Kidney (tissue), 14 donors: Measurements from ENCODE around the gene MRPS23. TPM values are rescaled to one million over a fixed set of nuclear protein-coding genes. Genes with fewer than 3 reads are reported as not detected.

Experiments
- DNase-seq, 5 donors: peaks; one replicate each; pipeline ENCODE4 v3.0.0-alpha.2; 2013 to 2020
- FAIRE-seq: peaks from 2 replicates; lab custom pipeline; 2012; peaks lifted over from hg19 to GRCh38; lab: Jason Lieb, UNC
- H3K27ac ChIP-seq, 2 donors: one replicate each; pipeline ENCODE4 v1.7.0; 2013; ENCODE audit warnings: low read depth in 2 of 2, low read length in 2 of 2, inconsistent platforms in 1 of 2
- H3K27me3 ChIP-seq: one replicate; pipeline ENCODE4 v1.7.1; 2013; ENCODE audit warnings: low read length, inconsistent platforms; ENCODE audit not compliant: control insufficient read depth, insufficient read depth
- H3K36me3 ChIP-seq, 3 donors: one replicate each; pipeline versions ENCODE4 v1.7.0 to v1.7.1; 2013; ENCODE audit warnings: low read length in 3 of 3, control low read depth in 1 of 3, inconsistent platforms in 1 of 3; ENCODE audit not compliant: insufficient read depth in 3 of 3, control insufficient read depth in 2 of 3
- H3K4me1 ChIP-seq, 3 donors: one replicate each; pipeline versions ENCODE4 v1.7.0 to v1.7.1; 2013; ENCODE audit warnings: low read length in 3 of 3, inconsistent platforms in 1 of 3, low read depth in 1 of 3; ENCODE audit not compliant: control insufficient read depth in 2 of 3, insufficient read depth in 2 of 3
- H3K4me3 ChIP-seq, 3 donors: one replicate each; pipeline versions ENCODE4 v1.7.0 to v1.8.1; 2013; ENCODE audit warnings: low read length in 3 of 3, control low read depth in 1 of 3, inconsistent platforms in 1 of 3
- H3K9ac ChIP-seq, 3 donors: one replicate each; pipeline versions ENCODE4 v1.7.0 to v1.7.1; 2013; ENCODE audit warnings: low read length in 3 of 3, control low read depth in 1 of 3, inconsistent platforms in 1 of 3
- H3K9me3 ChIP-seq, 3 donors: one replicate each; pipeline versions ENCODE4 v1.7.0 to v1.7.1; 2013; ENCODE audit warnings: low read length in 3 of 3, control low read depth in 1 of 3, inconsistent platforms in 1 of 3; ENCODE audit not compliant: control insufficient read depth in 2 of 3, insufficient read depth in 1 of 3
- intact Hi-C: fragments of 100-400 bp; cut with DNase I; formaldehyde crosslinking; loops from one replicate; pipeline ENCODE4 v1.11.1; 2022
- polyA plus RNA-seq: library from polyadenylated mRNA; stranded (reverse); fragments of 350-450 nt; fragmentation: Illumina TruSeq; extraction: RNeasy Lipid Tissue Mini Kit (QIAGEN cat#74804); gene quantifications from one replicate; pipeline ENCODE4 v1.2.3, GENCODE V29; 2014; ENCODE audit warnings: low read depth, low replicate concordance; ENCODE audit not compliant: insufficient read depth
- total RNA-seq: library from RNA; stranded (reverse); fragmentation: NEBNext Ultra II Directional; extraction: Animal tissue kit (Norgen Biotek cat#: 25700); gene quantifications from one replicate; pipeline ENCODE4 v1.2.1, GENCODE V29; 2021
- TF ChIP-seq, protein P1 (sequence below): IDR thresholded peaks from 3 replicates; pipeline ENCODE4 v1.5.1; 2012; ENCODE audit warnings: mild to moderate bottlenecking, moderate library complexity, borderline replicate concordance; ENCODE audit not compliant: insufficient read depth; ENCODE audit errors: extremely low read depth
- donor health status: control.
- donor health status: control.
- donor health status: control.
- donor health status: control.
- donor health status: control.
- donor health status: DM: yes; HTN: yes; CAD: no.
- donor health status: Normal renal cell carcinoma (clear cell type).

MRPS23 gene
- total and polyA plus RNA-seq, 2 donors from 2014 or later: 40.2 to 75.3 TPM

DNA sequence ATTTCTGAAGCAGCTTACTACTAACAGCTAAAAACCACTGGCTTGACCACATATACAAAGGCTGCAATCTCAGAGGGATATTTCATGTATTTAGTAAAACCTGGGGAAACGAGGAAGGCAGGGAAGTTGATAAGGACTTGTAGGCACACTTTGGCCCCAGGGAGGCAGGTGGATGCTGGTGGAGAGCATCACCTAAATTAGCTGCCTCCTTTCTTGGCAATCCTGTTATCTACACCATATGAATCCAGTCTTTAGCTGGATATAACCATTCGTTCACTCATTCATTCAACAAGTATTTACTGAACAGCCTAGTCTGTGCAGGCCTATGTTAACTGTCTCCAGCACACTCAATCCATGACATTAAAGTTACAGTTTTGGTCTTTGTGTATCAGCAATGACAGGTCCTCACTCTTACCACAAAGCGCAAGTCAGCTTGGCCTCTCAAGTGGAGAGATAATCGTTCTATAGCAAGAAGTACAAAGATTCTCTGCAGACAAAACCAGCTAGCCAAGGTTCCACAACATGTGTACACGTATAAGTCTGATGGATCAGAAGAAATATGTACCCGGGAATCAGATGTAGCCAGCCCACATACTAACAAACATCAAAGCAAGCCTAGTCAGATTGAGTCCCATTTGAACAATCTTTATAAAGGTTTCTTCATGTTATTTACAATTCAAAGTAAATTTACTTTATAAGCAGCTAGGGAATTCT lies 10.8 kb downstream of the MRPS23 start:
- Histone ChIP-seq H3K36me3 (peaks cover 6 to 18% (median 16%) of the 10 kb centered on the region in 3 donors), H3K4me1 (peaks cover 4 to 14% (median 12%) of the 10 kb centered on the region in 3 donors), H3K27ac (no peak overlapping the region), H3K4me3 (no peak overlapping the region), H3K27me3 (no peaks in the 10 kb centered on the region), H3K9ac (no peak overlapping the region), H3K9me3 (no peaks in the 10 kb centered on the region)
- intact Hi-C loops: loop anchor here (10.0 kb wide), 1 partner anchor 714 kb away; no protein-coding TSS in a partner anchor
- TF ChIP-seq, protein P1, sequence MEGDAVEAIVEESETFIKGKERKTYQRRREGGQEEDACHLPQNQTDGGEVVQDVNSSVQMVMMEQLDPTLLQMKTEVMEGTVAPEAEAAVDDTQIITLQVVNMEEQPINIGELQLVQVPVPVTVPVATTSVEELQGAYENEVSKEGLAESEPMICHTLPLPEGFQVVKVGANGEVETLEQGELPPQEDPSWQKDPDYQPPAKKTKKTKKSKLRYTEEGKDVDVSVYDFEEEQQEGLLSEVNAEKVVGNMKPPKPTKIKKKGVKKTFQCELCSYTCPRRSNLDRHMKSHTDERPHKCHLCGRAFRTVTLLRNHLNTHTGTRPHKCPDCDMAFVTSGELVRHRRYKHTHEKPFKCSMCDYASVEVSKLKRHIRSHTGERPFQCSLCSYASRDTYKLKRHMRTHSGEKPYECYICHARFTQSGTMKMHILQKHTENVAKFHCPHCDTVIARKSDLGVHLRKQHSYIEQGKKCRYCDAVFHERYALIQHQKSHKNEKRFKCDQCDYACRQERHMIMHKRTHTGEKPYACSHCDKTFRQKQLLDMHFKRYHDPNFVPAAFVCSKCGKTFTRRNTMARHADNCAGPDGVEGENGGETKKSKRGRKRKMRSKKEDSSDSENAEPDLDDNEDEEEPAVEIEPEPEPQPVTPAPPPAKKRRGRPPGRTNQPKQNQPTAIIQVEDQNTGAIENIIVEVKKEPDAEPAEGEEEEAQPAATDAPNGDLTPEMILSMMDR: no peak
- FAIRE-seq (no peak), DNase-seq (no peak)

DNA sequence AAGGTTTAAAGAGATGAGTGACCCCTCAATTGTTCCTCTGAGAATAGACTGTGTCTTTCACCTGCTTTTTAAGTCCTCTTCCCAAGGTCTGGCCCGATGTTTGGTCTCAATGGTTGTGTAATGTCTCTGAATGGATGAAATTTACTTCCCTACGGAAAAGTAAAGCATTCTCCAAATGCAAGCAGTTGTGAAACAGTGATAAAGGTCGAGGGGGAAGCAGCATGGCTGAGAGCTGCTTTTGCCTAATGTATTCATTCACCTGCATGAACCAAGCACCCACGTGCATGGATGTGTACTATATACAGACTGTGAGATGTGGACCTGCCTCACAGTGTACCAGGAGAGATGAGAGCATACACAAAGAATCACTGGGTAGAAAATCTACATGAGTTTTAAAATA lies 11.4 kb downstream of the MRPS23 start:
- H3K9ac ChIP-seq: no peak overlapping the region
- no peaks in the 10 kb centered on the region for H3K9me3 ChIP-seq
- intact Hi-C loops: loop anchor here (10.0 kb wide), 1 partner anchor 714 kb away; no protein-coding TSS in a partner anchor
- no peak for DNase-seq
- peaks cover 4 to 17% (median 17%) of the 10 kb centered on the region in 3 donors for H3K4me1 ChIP-seq
- FAIRE-seq: no peak
- H3K4me3 ChIP-seq: no peak overlapping the region
- TF ChIP-seq, protein P1: no peak
- peaks cover 6 to 18% (median 16%) of the 10 kb centered on the region in 3 donors for H3K36me3 ChIP-seq
- no peak overlapping the region for H3K27ac ChIP-seq
- H3K27me3 ChIP-seq: no peaks in the 10 kb centered on the region

DNA sequence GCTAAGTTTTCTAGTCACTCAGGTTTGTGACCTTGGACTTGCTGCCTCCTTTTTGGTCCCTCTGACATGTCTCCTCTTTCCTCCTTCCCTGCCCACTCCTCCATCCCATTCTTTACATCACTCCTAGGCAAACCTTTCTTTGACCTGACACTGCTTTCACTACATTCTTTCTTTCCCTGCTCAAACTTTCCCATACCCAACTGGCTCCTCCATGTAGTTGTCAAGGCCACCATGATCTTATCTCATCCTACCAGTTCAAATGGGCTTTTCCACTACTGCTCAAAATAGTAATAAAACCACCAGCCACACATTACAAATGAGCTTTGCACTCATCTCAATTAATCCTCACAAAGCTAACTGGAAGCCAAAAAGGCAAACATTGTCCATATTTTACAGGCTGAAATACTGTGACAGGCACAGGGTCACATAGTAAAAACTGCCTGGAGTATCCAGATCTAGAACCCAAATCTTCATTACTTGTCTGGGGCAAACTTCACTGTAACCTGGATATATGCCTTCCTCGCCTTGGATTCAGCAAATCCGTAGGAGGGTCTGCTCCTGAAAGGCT lies 14.4 kb downstream of the MRPS23 start:
- DNase-seq: no peak
- Histone ChIP-seq H3K27ac (peak overlapping the region; percentile 73 to 88), H3K36me3 (peaks cover 6 to 15% (median 11%) of the 10 kb centered on the region in 3 donors), H3K4me3 (no peak overlapping the region), H3K4me1 (peaks cover 8 to 24% (median 23%) of the 10 kb centered on the region in 3 donors), H3K27me3 (no peaks in the 10 kb centered on the region), H3K9me3 (no peaks in the 10 kb centered on the region), H3K9ac (peak overlapping the region in 1 of 3 donors; percentile 29)
- TF ChIP-seq, protein P1: no peak
- intact Hi-C loops: loop anchor here (10.0 kb wide), 1 partner anchor 711 kb away; no protein-coding TSS in a partner anchor
- no peak for FAIRE-seq
